B cell (primary cell): ENCODE results near the gene PADI3. TPM values are rescaled to one million over a fixed set of nuclear protein-coding genes. Genes with fewer than 3 reads are reported as not detected.
A peak's percentile ranks its signal among the peaks of the same experiment; 100 is the strongest.

ENCODE experiments used
- ATAC-seq: fragments of 200-7000 bp; cut with Tn5 transposase; one replicate; pipeline ENCODE4 v1.10.0; 2021; ENCODE audit warnings: low read depth, mild to moderate bottlenecking, moderate number of reproducible peaks, moderate library complexity
- CTCF ChIA-PET: fragments of 350-600 bp; sonication (Branson Sonifier 250); formaldehyde crosslinking; loops from one replicate; lab custom pipeline; 2021; ENCODE audit warnings: antibody characterized with exemption, inconsistent platforms; lab: Charles Lee
- POLR2A ChIA-PET: fragments of 350-600 bp; sonication (Branson Sonifier 250); formaldehyde crosslinking; loops from one replicate; lab custom pipeline; 2021; ENCODE audit warnings: antibody characterized with exemption; lab: Charles Lee
- DNase-seq: peaks from one replicate; pipeline ENCODE4 v3.0.0; 2013
- H2AFZ ChIP-seq: 2 replicates; pipeline ENCODE4 v1.6.1; 2012; ENCODE audit warnings: mild to moderate bottlenecking, low read depth, low read length; ENCODE audit not compliant: insufficient read depth, poor library complexity, severe bottlenecking
- H3K27ac ChIP-seq, 2 donors: 1 replicate in 1 of 2; 2 replicates in 1 of 2; pipeline ENCODE4 v1.5.1; 2012 to 2013; ENCODE audit warnings: low read length in 2 of 2, mild to moderate bottlenecking in 2 of 2, moderate library complexity in 1 of 2
- H3K27me3 ChIP-seq, 4 experiments: fragments of 200-600 bp in 1 of 4; sonication (generic) in 1 of 4; replicated peaks in 1 of 4; 1 replicate in 2 of 4; 2 replicates in 2 of 4; pipeline versions ENCODE4 v1.6.1 to v1.7.0; 2013 to 2016; ENCODE audit warnings: low read length in 3 of 4, mild to moderate bottlenecking in 2 of 4, mixed read lengths in 1 of 4, moderate library complexity in 1 of 4; ENCODE audit not compliant: insufficient read depth in 4 of 4, control insufficient read depth in 3 of 4; ENCODE audit errors: control extremely low read depth in 1 of 4
- H3K36me3 ChIP-seq, 2 experiments: replicated peaks in 1 of 2; 1 replicate in 1 of 2; 2 replicates in 1 of 2; pipeline versions ENCODE4 v1.6.1 to v1.7.1; 2013; ENCODE audit warnings: low read length in 1 of 2; ENCODE audit not compliant: insufficient read depth in 2 of 2, control insufficient read depth in 1 of 2; ENCODE audit errors: control extremely low read depth in 1 of 2, extremely low read depth in 1 of 2
- H3K4me1 ChIP-seq, 2 donors: fragments of 200-600 bp in 1 of 2; sonication (generic) in 1 of 2; 1 replicate in 1 of 2; 2 replicates in 1 of 2; pipeline versions ENCODE4 v1.5.1 to v1.6.1; 2013 to 2017; ENCODE audit warnings: low read length in 2 of 2; ENCODE audit not compliant: control insufficient read depth in 2 of 2, insufficient read depth in 2 of 2
- H3K4me2 ChIP-seq: replicated peaks from 2 replicates; pipeline ENCODE3; 2012; ENCODE audit warnings: mild to moderate bottlenecking, low read depth, low read length; ENCODE audit not compliant: poor library complexity, severe bottlenecking
- H3K4me3 ChIP-seq, 5 experiments: fragments of 200-600 bp in 1 of 5; sonication (generic) in 1 of 5; 1 replicate in 3 of 5; 2 replicates in 2 of 5; pipeline versions ENCODE4 v1.5.1 to v1.7.0; 2011 to 2016; ENCODE audit warnings: low read length in 4 of 5, mild to moderate bottlenecking in 4 of 5, low read depth in 2 of 5, control low read depth in 1 of 5, moderate library complexity in 1 of 5; ENCODE audit not compliant: insufficient read depth in 1 of 5; ENCODE audit errors: control extremely low read depth in 1 of 5, extremely low read depth in 1 of 5
- H3K79me2 ChIP-seq: fragments of 200-600 bp; sonication (generic); one replicate; pipeline ENCODE4 v1.6.0; 2016; ENCODE audit warnings: low read length; ENCODE audit not compliant: control insufficient read depth, insufficient read depth
- H3K9ac ChIP-seq: fragments of 200-600 bp; sonication (generic); 2 replicates; pipeline ENCODE4 v1.6.1; 2017; ENCODE audit warnings: mild to moderate bottlenecking, low read length, moderate library complexity
- H3K9me3 ChIP-seq, 3 donors: one replicate each; pipeline versions ENCODE4 v1.6.1 to v1.7.1; 2013; ENCODE audit warnings: low read length in 2 of 3; ENCODE audit not compliant: control insufficient read depth in 2 of 3, insufficient read depth in 1 of 3; ENCODE audit errors: control extremely low read depth in 1 of 3
- H4K20me1 ChIP-seq: 2 replicates; pipeline ENCODE4 v1.6.0; 2012; ENCODE audit warnings: mild to moderate bottlenecking, low read length; ENCODE audit not compliant: insufficient read depth, control insufficient read depth, poor library complexity, severe bottlenecking
- H3K27ac Mint-ChIP-seq: one replicate; pipeline ENCODE4 v1.8.0; 2021; ENCODE audit warnings: mixed read lengths
- H3K27me3 Mint-ChIP-seq: one replicate; pipeline ENCODE4 v1.8.0; 2021; ENCODE audit warnings: mixed read lengths
- H3K4me1 Mint-ChIP-seq: one replicate; pipeline ENCODE4 v1.8.0; 2021; ENCODE audit warnings: mixed read lengths
- H3K4me3 Mint-ChIP-seq: one replicate; pipeline ENCODE4 v1.8.0; 2021; ENCODE audit warnings: mixed read lengths
- H3K9me3 Mint-ChIP-seq: one replicate; pipeline ENCODE4 v1.8.0; 2022; ENCODE audit warnings: mixed read lengths; ENCODE audit not compliant: insufficient read depth
- EZH2 ChIP-seq: IDR thresholded peaks from 2 replicates; pipeline ENCODE4 v1.6.1; 2012; ENCODE audit warnings: borderline replicate concordance, low read depth, mild to moderate bottlenecking, moderate library complexity, low read length; ENCODE audit not compliant: insufficient read depth, poor library complexity, severe bottlenecking
- WGBS: methylation state at CpG from one replicate; pipeline ENCODE4 v1.1.5; 2013; ENCODE audit warnings: missing lambda C conversion rate; ENCODE audit not compliant: insufficient coverage; 5-methylcytosine and 5-hydroxymethylcytosine counted together
- intact Hi-C: fragments of 100-400 bp; cut with micrococcal nuclease; formaldehyde crosslinking; loops from one replicate; pipeline ENCODE4 v1.10.0; 2022
- polyA plus RNA-seq: library from polyadenylated mRNA; depleted of rRNA; stranded (reverse); fragments of >200 nt; gene quantifications from 2 replicates; pipeline ENCODE4 v1.2.3, GENCODE V29; 2012
- total RNA-seq, 2 donors: library from RNA; stranded (reverse); fragments of 120-200 nt in 1 of 2; gene quantifications; 1 replicate in 1 of 2; 2 replicates in 1 of 2; pipeline versions ENCODE4 v1.2.3 to v1.2.4, GENCODE V29; 2013 to 2022
- TF ChIP-seq, protein P1 (sequence below): fragments of 200-600 bp; IDR thresholded peaks from one replicate; pipeline ENCODE4 v1.8.0; 2022; ENCODE audit warnings: antibody characterized with exemption, mild to moderate bottlenecking

Gene PADI3
- total and polyA plus RNA-seq, 2 donors (not counting 1 experiment from before 2014, with no cell fraction given) = not detected

DNA sequence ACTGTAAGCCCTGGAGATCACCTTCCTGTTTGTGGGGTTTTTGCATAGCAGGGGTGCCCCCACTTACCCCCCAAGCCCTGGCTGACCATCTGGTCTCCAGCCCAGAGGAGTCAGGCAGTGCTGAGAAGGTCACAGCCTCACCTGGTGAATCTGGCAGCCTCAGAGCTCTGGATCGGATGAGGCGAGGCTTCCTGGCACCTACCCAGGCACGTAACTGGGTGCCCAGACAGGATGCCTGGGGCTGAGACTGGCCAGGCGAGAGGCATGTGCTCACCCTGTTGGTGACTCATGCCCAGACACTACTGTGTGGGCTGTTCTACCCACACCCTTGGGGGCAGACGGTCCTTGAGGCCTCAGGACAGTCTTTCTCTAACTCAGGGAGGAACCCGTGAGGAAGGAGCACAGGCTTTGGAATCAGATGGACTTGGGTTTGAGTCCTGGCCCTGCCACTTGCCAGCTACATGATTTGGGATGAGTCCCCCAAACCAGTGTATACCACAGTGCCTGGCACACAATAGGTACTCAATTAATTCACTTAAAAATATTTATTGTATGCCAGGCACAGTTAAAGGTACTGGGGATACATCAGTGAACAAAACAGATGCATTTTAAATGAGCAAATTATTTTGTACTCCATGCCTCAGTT, 15.1 kb upstream of the PADI3 start:
- no peak overlapping the region for H3K27ac ChIP-seq
- POLR2A ChIA-PET = interaction anchor here (0.6 to 1.2 kb wide), 2 partner anchors 105 to 109 kb away, joined by 3 read pairs; no protein-coding TSS in a partner anchor
- no peaks in the 10 kb centered on the region for H3K27me3 Mint-ChIP-seq
- no peak overlapping the region for H2AFZ ChIP-seq
- TF ChIP-seq, protein P1, sequence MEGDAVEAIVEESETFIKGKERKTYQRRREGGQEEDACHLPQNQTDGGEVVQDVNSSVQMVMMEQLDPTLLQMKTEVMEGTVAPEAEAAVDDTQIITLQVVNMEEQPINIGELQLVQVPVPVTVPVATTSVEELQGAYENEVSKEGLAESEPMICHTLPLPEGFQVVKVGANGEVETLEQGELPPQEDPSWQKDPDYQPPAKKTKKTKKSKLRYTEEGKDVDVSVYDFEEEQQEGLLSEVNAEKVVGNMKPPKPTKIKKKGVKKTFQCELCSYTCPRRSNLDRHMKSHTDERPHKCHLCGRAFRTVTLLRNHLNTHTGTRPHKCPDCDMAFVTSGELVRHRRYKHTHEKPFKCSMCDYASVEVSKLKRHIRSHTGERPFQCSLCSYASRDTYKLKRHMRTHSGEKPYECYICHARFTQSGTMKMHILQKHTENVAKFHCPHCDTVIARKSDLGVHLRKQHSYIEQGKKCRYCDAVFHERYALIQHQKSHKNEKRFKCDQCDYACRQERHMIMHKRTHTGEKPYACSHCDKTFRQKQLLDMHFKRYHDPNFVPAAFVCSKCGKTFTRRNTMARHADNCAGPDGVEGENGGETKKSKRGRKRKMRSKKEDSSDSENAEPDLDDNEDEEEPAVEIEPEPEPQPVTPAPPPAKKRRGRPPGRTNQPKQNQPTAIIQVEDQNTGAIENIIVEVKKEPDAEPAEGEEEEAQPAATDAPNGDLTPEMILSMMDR = no peak
- TF ChIP-seq EZH2 = no peak
- H3K4me2 ChIP-seq = no peak overlapping the region
- ATAC-seq (peak; percentile 70), DNase-seq (no peak)
- no peak overlapping the region for H3K4me3 Mint-ChIP-seq
- no peaks in the 10 kb centered on the region for H3K27me3 ChIP-seq
- H3K9me3 ChIP-seq = no peaks in the 10 kb centered on the region
- H3K36me3 ChIP-seq = no peaks in the 10 kb centered on the region
- H3K27ac Mint-ChIP-seq = peak overlapping the region; percentile 15
- intact Hi-C loops = no loop called here
- WGBS = 58% methylated on average over 6 of the region's 6 CpGs
- H3K4me3 ChIP-seq = no peak overlapping the region
- no peak overlapping the region for H3K9ac ChIP-seq
- H3K4me1 Mint-ChIP-seq = peaks cover 22% of the 10 kb centered on the region
- H3K9me3 Mint-ChIP-seq = no peaks in the 10 kb centered on the region
- peaks cover 0 to 4% of the 10 kb centered on the region in 2 donors for H3K4me1 ChIP-seq
- H4K20me1 ChIP-seq = no peaks in the 10 kb centered on the region
- CTCF ChIA-PET = interaction anchor here (0.8 to 11.1 kb wide), 7 partner anchors 25 to 175 kb away, joined by 3 to 373 read pairs (median 6); partner anchors contain the start of gene PADI2
- no peaks in the 10 kb centered on the region for H3K79me2 ChIP-seq

DNA sequence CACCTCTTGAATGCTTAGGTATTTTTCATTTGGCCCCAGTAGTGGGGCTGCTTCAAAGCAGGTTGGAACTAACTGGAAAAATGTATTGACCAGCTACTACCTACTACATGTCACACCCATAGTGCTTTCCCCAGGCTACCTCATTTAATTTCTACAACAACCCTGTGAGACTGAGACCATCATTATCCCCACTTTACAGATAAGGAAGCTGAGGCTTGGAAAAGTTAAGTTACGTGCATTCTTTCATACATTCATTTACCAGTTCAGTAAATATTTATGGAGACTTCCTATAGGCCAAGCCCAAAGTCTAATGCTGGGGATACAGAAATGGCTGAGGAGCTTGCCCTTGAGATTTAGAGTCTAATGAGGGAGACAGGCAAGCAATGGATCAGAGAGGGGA, 14.5 kb upstream of the PADI3 start:
- no peak overlapping the region for H2AFZ ChIP-seq
- CTCF ChIA-PET = interaction anchor here (0.8 to 11.1 kb wide), 7 partner anchors 26 to 176 kb away, joined by 3 to 373 read pairs (median 6); partner anchors contain the start of gene PADI2
- H3K27me3 ChIP-seq = no peaks in the 10 kb centered on the region
- no peaks in the 10 kb centered on the region for H3K9me3 ChIP-seq
- no peaks in the 10 kb centered on the region for H3K79me2 ChIP-seq
- H3K4me1 ChIP-seq = peaks cover 0 to 4% of the 10 kb centered on the region in 2 donors
- Mint-ChIP-seq H3K4me3 (no peak overlapping the region), H3K4me1 (peaks cover 22% of the 10 kb centered on the region), H3K9me3 (no peaks in the 10 kb centered on the region), H3K27me3 (no peaks in the 10 kb centered on the region), H3K27ac (no peak overlapping the region)
- WGBS = no CpG with 5 or more reads among the region's 1 CpG
- no peak for TF ChIP-seq EZH2
- TF ChIP-seq, protein P1 = no peak
- DNase-seq (no peak), ATAC-seq (no peak)
- POLR2A ChIA-PET = interaction anchor here (1.2 kb wide), 1 partner anchor 106 kb away, joined by 3 read pairs; no protein-coding TSS in a partner anchor
- no peaks in the 10 kb centered on the region for H3K36me3 ChIP-seq
- intact Hi-C loops = no loop called here
- no peak overlapping the region for H3K27ac ChIP-seq
- H3K9ac ChIP-seq = no peak overlapping the region
- H3K4me3 ChIP-seq = no peak overlapping the region
- H4K20me1 ChIP-seq = no peaks in the 10 kb centered on the region
- no peak overlapping the region for H3K4me2 ChIP-seq
